SK-N-SH (cell line): ENCODE data around the gene SLC25A30. TPM values are rescaled to one million over a fixed set of nuclear protein-coding genes. Genes with fewer than 3 reads are reported as not detected.

Experiments used
- CTCF ChIA-PET: fragments of 300-600, 350-600 bp; formaldehyde crosslinking; extraction: SDS; loops from one replicate; lab custom pipeline; 2021; lab: Yijun Ruan, JAX
- POLR2A ChIA-PET: fragments of 350-600 bp; sonication (Branson Sonifier 250); formaldehyde crosslinking; extraction: SDS; loops from one replicate; lab custom pipeline; 2020; ENCODE audit warnings: antibody characterized with exemption, inconsistent platforms; lab: Yijun Ruan, JAX
- DNase-seq: peaks from one replicate; pipeline ENCODE4 v3.0.0; 2012
- H2AFZ ChIP-seq: fragments of 200-600 bp; sonication (generic); 2 replicates; pipeline ENCODE4 v1.8.1; 2016; ENCODE audit warnings: antibody characterized with exemption, mild to moderate bottlenecking, low read depth
- H3F3A ChIP-seq: fragments of 200-600 bp; sonication (generic); replicated peaks from 2 replicates; pipeline ENCODE3; 2016; ENCODE audit warnings: antibody characterized with exemption, mild to moderate bottlenecking; ENCODE audit not compliant: insufficient read depth
- H3K27ac ChIP-seq, 2 experiments: fragments of 200-500 bp in 1 of 2; fragments of 200-600 bp in 1 of 2; sonication (Bioruptor generic) in 1 of 2; sonication (generic), shearing (Covaris generic) in 1 of 2; 2 replicates each; pipeline versions ENCODE4 v1.5.1 to v1.6.1; 2014 to 2016; ENCODE audit warnings: low read depth in 2 of 2, inconsistent platforms in 1 of 2, low read length in 1 of 2, mild to moderate bottlenecking in 1 of 2, mixed read lengths in 1 of 2
- H3K27me3 ChIP-seq: fragments of 200-600 bp; sonication (generic), shearing (Covaris generic); 2 replicates; pipeline ENCODE4 v1.6.1; 2016; ENCODE audit warnings: mixed run types; ENCODE audit not compliant: insufficient read depth
- H3K36me3 ChIP-seq, 2 experiments: fragments of 200-500 bp in 1 of 2; fragments of 200-600 bp in 1 of 2; sonication (Bioruptor generic) in 1 of 2; sonication (generic) in 1 of 2; replicated peaks in 1 of 2; 2 replicates each; pipeline versions ENCODE3 to v1.5.1; 2014 to 2016; ENCODE audit warnings: low read length in 1 of 2, mild to moderate bottlenecking in 1 of 2; ENCODE audit not compliant: insufficient read depth in 2 of 2, control insufficient read depth in 1 of 2
- H3K4me1 ChIP-seq, 2 experiments: fragments of 200-500 bp in 1 of 2; fragments of 200-600 bp in 1 of 2; sonication (Bioruptor generic) in 1 of 2; sonication (generic), shearing (Covaris generic) in 1 of 2; 2 replicates each; pipeline versions ENCODE4 v1.5.1 to v1.6.1; 2014 to 2016; ENCODE audit warnings: low read depth in 1 of 2, low read length in 1 of 2, mixed run types in 1 of 2; ENCODE audit not compliant: insufficient read depth in 2 of 2, control insufficient read depth in 1 of 2
- H3K4me2 ChIP-seq: fragments of 200-600 bp; sonication (generic), shearing (Covaris generic); 2 replicates; pipeline ENCODE4 v1.6.1; 2017; ENCODE audit warnings: mixed run types
- H3K4me3 ChIP-seq, 2 experiments: fragments of 200-500 bp in 1 of 2; fragments of 200-600 bp in 1 of 2; sonication (Bioruptor generic) in 1 of 2; sonication (generic), shearing (Covaris generic) in 1 of 2; 2 replicates each; pipeline versions ENCODE4 v1.5.1 to v1.8.1; 2014 to 2016; ENCODE audit warnings: low read depth in 2 of 2, inconsistent platforms in 1 of 2, low read length in 1 of 2, mild to moderate bottlenecking in 1 of 2, mixed read lengths in 1 of 2, moderate library complexity in 1 of 2
- H3K79me2 ChIP-seq: fragments of 200-600 bp; sonication (generic); 2 replicates; pipeline ENCODE4 v1.8.1; 2017; ENCODE audit warnings: mild to moderate bottlenecking; ENCODE audit not compliant: insufficient read depth
- H3K9ac ChIP-seq: fragments of 200-600 bp; sonication (generic); 2 replicates; pipeline ENCODE4 v1.6.1; 2017; ENCODE audit warnings: mixed run types
- H3K9me2 ChIP-seq: fragments of 200-600 bp; sonication (generic); 2 replicates; pipeline ENCODE4 v1.6.1; 2017; ENCODE audit warnings: mixed run types
- H3K9me3 ChIP-seq: fragments of 200-600 bp; sonication (generic); 2 replicates; pipeline ENCODE4 v1.6.1; 2017; ENCODE audit warnings: mixed run types, mild to moderate bottlenecking, moderate library complexity
- H4K20me1 ChIP-seq: fragments of 200-600 bp; sonication (generic); 2 replicates; pipeline ENCODE4 v1.6.1; 2017; ENCODE audit warnings: mild to moderate bottlenecking, mixed run types; ENCODE audit not compliant: insufficient read depth
- CHD2 ChIP-seq: fragments of 150-350 bp; IDR thresholded peaks from 2 replicates; pipeline ENCODE4 v1.6.1; 2018; ENCODE audit warnings: low read length; ENCODE audit not compliant: partially characterized antibody
- ELF1 ChIP-seq: IDR thresholded peaks from 2 replicates; pipeline ENCODE4 v1.4.0; 2012
- EP300 ChIP-seq, 2 experiments: IDR thresholded peaks; 2 replicates each; pipeline versions ENCODE4 v1.4.0 to v1.6.1; 2012; ENCODE audit warnings: borderline replicate concordance in 1 of 2, low read depth in 1 of 2, low read length in 1 of 2
- EZH2phosphoT487 ChIP-seq: fragments of 200-600 bp; sonication (generic); IDR thresholded peaks from 2 replicates; pipeline ENCODE4 v1.6.1; 2017; ENCODE audit warnings: low read depth, mixed run types, mild to moderate bottlenecking, antibody characterized with exemption, moderate library complexity, borderline replicate concordance
- FOSL2 ChIP-seq: IDR thresholded peaks from 2 replicates; pipeline ENCODE4 v1.4.0; 2012; ENCODE audit warnings: low read depth, mild to moderate bottlenecking, moderate library complexity, borderline replicate concordance
- FOXJ3 ChIP-seq: sonication (generic); formaldehyde crosslinking; IDR thresholded peaks from 2 replicates; pipeline ENCODE4 v1.5.1; 2020; ENCODE audit warnings: mild to moderate bottlenecking, missing genetic modification reagents
- FOXM1 ChIP-seq: IDR thresholded peaks from 2 replicates; pipeline ENCODE4 v1.4.0; 2012; ENCODE audit warnings: low read depth, mild to moderate bottlenecking
- GABPA ChIP-seq: IDR thresholded peaks from 2 replicates; pipeline ENCODE4 v1.4.0; 2012; ENCODE audit warnings: low read depth, mild to moderate bottlenecking
- IRF3 ChIP-seq: fragments of 150-350 bp; IDR thresholded peaks from 2 replicates; pipeline ENCODE4 v1.6.1; 2016; ENCODE audit warnings: mild to moderate bottlenecking, low read depth, low read length
- JUND ChIP-seq: IDR thresholded peaks from 2 replicates; pipeline ENCODE4 v1.4.0; 2012
- MAX ChIP-seq: IDR thresholded peaks from 2 replicates; pipeline ENCODE4 v1.4.0; 2012; ENCODE audit warnings: low read depth
- MEF2A ChIP-seq: IDR thresholded peaks from 2 replicates; pipeline ENCODE4 v1.4.0; 2012; ENCODE audit warnings: low read depth, borderline replicate concordance
- MXI1 ChIP-seq: IDR thresholded peaks from 2 replicates; pipeline ENCODE4 v1.6.1; 2012; ENCODE audit warnings: mild to moderate bottlenecking, low read depth, low read length, improper control_type of control experiment
- NRF1 ChIP-seq: IDR thresholded peaks from 2 replicates; pipeline ENCODE4 v1.6.1; 2012; ENCODE audit warnings: low read depth, mild to moderate bottlenecking, low read length
- PBX3 ChIP-seq: IDR thresholded peaks from 2 replicates; pipeline ENCODE4; 2012
- POLR2AphosphoS5 ChIP-seq: IDR thresholded peaks from 2 replicates; pipeline ENCODE4 v1.6.1; 2012; ENCODE audit warnings: low read depth, low read length
- RAD21 ChIP-seq: IDR thresholded peaks from 2 replicates; pipeline ENCODE4 v1.6.1; 2012; ENCODE audit warnings: mild to moderate bottlenecking, low read length
- RFX5 ChIP-seq: IDR thresholded peaks from 2 replicates; pipeline ENCODE4 v1.6.1; 2012; ENCODE audit warnings: mild to moderate bottlenecking, improper control_type of control experiment, low read length
- RXRA ChIP-seq: IDR thresholded peaks from 2 replicates; pipeline ENCODE4 v1.4.0; 2012; ENCODE audit warnings: low read depth, mild to moderate bottlenecking, borderline replicate concordance
- SIN3A ChIP-seq: IDR thresholded peaks from 2 replicates; pipeline ENCODE4 v1.6.1; 2012; ENCODE audit warnings: low read depth, mild to moderate bottlenecking, low read length, moderate library complexity, borderline replicate concordance
- TCF12 ChIP-seq: IDR thresholded peaks from 2 replicates; pipeline ENCODE4 v1.4.0; 2012
- TEAD4 ChIP-seq: IDR thresholded peaks from 2 replicates; pipeline ENCODE4 v1.4.0; 2012; ENCODE audit warnings: mild to moderate bottlenecking, borderline replicate concordance; ENCODE audit not compliant: insufficient read depth
- USF1 ChIP-seq: IDR thresholded peaks from 2 replicates; pipeline ENCODE4 v1.4.0; 2012; ENCODE audit warnings: low read depth, borderline replicate concordance
- WGBS: methylation state at CpG from one replicate; pipeline ENCODE4 v1.1.6; 2017; ENCODE audit warnings: low lambda C conversion rate; 5-methylcytosine and 5-hydroxymethylcytosine counted together
- polyA plus RNA-seq, 3 experiments: library from polyadenylated mRNA; depleted of rRNA; stranded (reverse); fragments of >200 nt; gene quantifications; 2 replicates each; pipeline ENCODE4 v1.2.3, GENCODE V29; 2012

The SLC25A30 gene
- 9.6 and 13.9 TPM in 2 replicates for polyA plus RNA-seq (2012; rRNA removed)
- polyA plus RNA-seq (2012; cell fraction: cytosol; rRNA removed): 11.8 and 13.8 TPM in 2 replicates
- 7.0 and 14.1 TPM in 2 replicates for polyA plus RNA-seq (2012; cell fraction: nucleus; rRNA removed)

GRCh38 chr13:45417790-45418534 is at the start of gene SLC25A30:
TSS of gene SLC25A30 (minus strand) at chr13:45418373. CDS start at chr13:45411425, 6,948 bp downstream.
- peaks cover 0 to 5% of the 10 kb centered on the region in 2 experiments; a peak in 2 of 4 replicates for H3K4me1 ChIP-seq
- H3K4me3 ChIP-seq: peak within 1 kb of the TSS; percentile 69 to 97
- TF ChIP-seq TEAD4 (no peak), SIN3A (peak; percentile 69; the same call in 1 of the 2 replicates), POLR2AphosphoS5 (peak; percentile 57; the same call in 1 of the 2 replicates), EZH2phosphoT487 (no peak), JUND (no peak), GABPA (no peak), IRF3 (no peak), TCF12 (peak; percentile 19; the same call in 1 of the 2 replicates), CHD2 (peak; percentile 15), ELF1 (no peak), FOXM1 (no peak; the same call in 1 of the 2 replicates), MAX (peak; percentile 82), MXI1 (peak; percentile 85), FOSL2 (no peak), RAD21 (no peak), PBX3 (0 out of 2 replicates have a peak, but pooled peaks have one; percentile 28), NRF1 (peak; percentile 38; the same call in 1 of the 2 replicates), FOXJ3 (CRISPR knock-in tag) (no peak), RFX5 (0 out of 2 replicates have a peak, but pooled peaks have one; percentile 29), EP300 (IDR thresholded peaks at IDR 0.05; ENCODE audit: borderline replicate concordance in 1 of 2, low read depth in 1 of 2, low read length in 1 of 2) (no peak), USF1 (peak; percentile 36; the same call in 1 of the 2 replicates), MEF2A (no peak), RXRA (no peak)
- H3F3A ChIP-seq: peaks cover 19% of the 10 kb centered on the region
- POLR2A ChIA-PET: interaction anchor here (1.9 kb wide), 1 partner anchor 77 kb away, joined by 4 read pairs; the partner anchor contains the start of gene TPT1
- peak within 1 kb of the TSS; percentile 92 for H3K4me2 ChIP-seq
- WGBS: 0% methylated on average over 8 of the region's 64 CpGs
- no peaks in the 10 kb centered on the region for H3K9me3 ChIP-seq
- peaks cover 4% of the 10 kb centered on the region; the same call in 1 of the 2 replicates for H4K20me1 ChIP-seq
- no peaks in the 10 kb centered on the region for H3K9me2 ChIP-seq
- no peaks in the 10 kb centered on the region for H3K36me3 ChIP-seq
- DNase-seq: peak; percentile 94
- CTCF ChIA-PET: interaction anchor here (1.5 to 4.3 kb wide), 2 partner anchors 10 to 24 kb away, joined by 3 to 19 read pairs; no protein-coding TSS in a partner anchor
- no peaks in the 10 kb centered on the region for H3K27me3 ChIP-seq
- peaks cover 43% of the 10 kb centered on the region for H3K79me2 ChIP-seq
- peak within 1 kb of the TSS; percentile 100 for H2AFZ ChIP-seq
- peak within 1 kb of the TSS; percentile 83 for H3K9ac ChIP-seq
- H3K27ac ChIP-seq: peak within 1 kb of the TSS; percentile 68 to 82
